Measurements from ENCODE around the gene CENPT. TPM values are rescaled to one million over a fixed set of nuclear protein-coding genes. Genes with fewer than 3 reads are reported as not detected.
A peak's percentile ranks its signal among the peaks of the same experiment; 100 is the strongest.
"Not testable (repeated sequence)": the region's sequence is repeated elsewhere in the genome, so short reads cannot be mapped to it uniquely, and the experiment has no call there.

The CENPT gene
- total RNA-seq, 2 experiments from 2014 or later, result 43.7 to 45.8 TPM

DNA sequence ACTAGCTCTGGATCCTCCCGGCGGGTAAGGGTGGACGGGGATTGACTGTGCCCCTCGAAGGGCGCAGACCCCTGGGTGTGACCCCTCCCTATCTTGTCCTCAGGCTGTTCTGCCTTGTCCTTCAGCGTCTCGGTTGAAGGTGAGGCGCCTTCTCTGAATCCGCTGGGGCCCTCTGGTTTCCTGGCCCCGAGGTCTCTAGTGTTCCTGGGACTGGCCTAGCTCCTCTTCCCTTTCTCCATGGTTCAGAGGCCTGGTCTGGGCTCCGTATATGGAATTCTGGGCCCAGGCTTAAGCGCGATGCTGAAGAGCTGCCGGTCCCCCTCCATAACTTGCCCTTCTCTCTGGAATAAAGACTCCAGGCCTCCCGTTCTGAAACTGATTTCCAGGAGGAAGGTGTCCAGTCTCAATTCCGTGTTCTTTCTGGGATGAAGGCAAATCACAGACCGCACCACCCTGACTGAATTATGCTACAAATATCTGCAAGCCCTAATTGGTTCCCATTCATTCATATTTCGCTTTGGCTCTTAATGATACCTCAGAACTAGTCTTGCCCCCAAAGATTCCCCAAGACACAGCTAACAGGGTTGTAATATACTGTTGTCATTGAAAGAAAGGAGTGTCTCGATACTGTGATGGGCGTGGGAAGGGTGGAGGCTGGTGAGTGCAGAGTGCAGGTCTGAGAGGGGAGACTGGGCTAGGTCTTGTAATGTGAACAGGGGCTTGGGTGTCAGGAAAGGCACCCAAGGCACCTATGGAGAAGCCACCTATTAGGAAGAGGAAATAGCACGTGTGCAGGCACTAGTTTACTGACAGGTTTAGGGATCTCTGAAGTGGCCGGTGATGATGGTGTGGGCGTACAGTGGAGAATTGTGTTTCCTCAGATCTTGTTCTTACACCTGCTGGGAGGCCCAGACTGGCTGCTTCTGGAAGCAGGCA, 26.2 kb upstream of the CENPT start:
- peak overlapping the region; percentile 87 for H3K27ac Mint-ChIP-seq
- intact Hi-C loops (cut with micrococcal nuclease), result loop anchor here (2.0 kb wide), 1 partner anchor 55 kb away; no protein-coding TSS in a partner anchor
- CTCF ChIA-PET, result interaction anchor here (0.6 to 1.8 kb wide), 10 partner anchors 8 to 397 kb away, joined by 3 to 12 read pairs (median 4); partner anchors contain the start of genes NRN1L and PSMB10
- no peaks in the 10 kb centered on the region for H3K27me3 Mint-ChIP-seq (ENCODE audit: low read depth)
- H3K4me3 Mint-ChIP-seq, result peak overlapping the region; percentile 92
- H3K4me1 Mint-ChIP-seq (ENCODE audit: low read depth), result peaks cover 27% of the 10 kb centered on the region
- peak; percentile 42 for DNase-seq
- H3K9me3 Mint-ChIP-seq, result no peaks in the 10 kb centered on the region
- H3K36me3 Mint-ChIP-seq (ENCODE audit: low read depth), result peaks cover 4% of the 10 kb centered on the region

GRCh38 chr16:67872631-67873434, 25.3 kb upstream of the CENPT start, which contains the start of gene EDC4:
Gene EDC4 (plus strand): TSS chr16:67873052. CDS start chr16:67873262, 210 bp downstream.
- Mint-ChIP-seq H3K4me3 (peak within 1 kb of the TSS; percentile 92), H3K27me3 (ENCODE audit: low read depth) (no peaks in the 10 kb centered on the region), H3K36me3 (ENCODE audit: low read depth) (peaks cover 4% of the 10 kb centered on the region), H3K9me3 (no peaks in the 10 kb centered on the region), H3K4me1 (ENCODE audit: low read depth) (peaks cover 27% of the 10 kb centered on the region), H3K27ac (peak within 1 kb of the TSS; percentile 87)
- intact Hi-C loops (cut with micrococcal nuclease), result loop anchor here (1.0 kb wide), 1 partner anchor 27 kb away; the partner anchor contains the start of gene NUTF2
- CTCF ChIA-PET, result interaction anchor here (0.6 to 1.8 kb wide), 8 partner anchors 9 to 352 kb away, joined by 3 to 12 read pairs (median 5); partner anchors contain the start of genes NRN1L and PSMB10
- DNase-seq, result peak; percentile 86

- intact Hi-C loops (cut with micrococcal nuclease), result loop anchor here (1.0 kb wide), 1 partner anchor 26 kb away; the partner anchor contains the start of gene NUTF2
Observed at GRCh38 chr16:67872131-67872630, 24.7 kb upstream of the CENPT start.

GRCh38 chr16:67871256-67871655, 23.8 kb upstream of the CENPT start:
- Mint-ChIP-seq H3K27ac (peak overlapping the region; percentile 74), H3K4me3 (no peak overlapping the region), H3K36me3 (ENCODE audit: low read depth) (peaks cover 8% of the 10 kb centered on the region), H3K27me3 (ENCODE audit: low read depth) (no peaks in the 10 kb centered on the region), H3K4me1 (ENCODE audit: low read depth) (peaks cover 27% of the 10 kb centered on the region), H3K9me3 (no peaks in the 10 kb centered on the region)
- intact Hi-C loops (cut with micrococcal nuclease), result no loop called here
- no peak for DNase-seq
- CTCF ChIA-PET, result interaction anchor here (0.8 to 1.6 kb wide), 5 partner anchors 8 to 70 kb away, joined by 4 to 8 read pairs (median 5); partner anchors contain the start of gene NRN1L

More at GRCh38 chr16:67872131-67872630, 24.7 kb upstream of the CENPT start:
- CTCF ChIA-PET, result interaction anchor here (0.8 to 1.6 kb wide), 5 partner anchors 9 to 69 kb away, joined by 4 to 8 read pairs (median 5); partner anchors contain the start of gene NRN1L
- no peaks in the 10 kb centered on the region for H3K9me3 Mint-ChIP-seq
- no peaks in the 10 kb centered on the region for H3K27me3 Mint-ChIP-seq (ENCODE audit: low read depth)
- peaks cover 27% of the 10 kb centered on the region for H3K4me1 Mint-ChIP-seq (ENCODE audit: low read depth)
- peak overlapping the region; percentile 81 for H3K27ac Mint-ChIP-seq
- DNase-seq, result no peak
- H3K36me3 Mint-ChIP-seq (ENCODE audit: low read depth), result peaks cover 3% of the 10 kb centered on the region
- H3K4me3 Mint-ChIP-seq, result peak overlapping the region; percentile 92

GRCh38 chr16:67869653-67870052, 22.2 kb upstream of the CENPT start:
- Mint-ChIP-seq H3K9me3 (no peaks in the 10 kb centered on the region), H3K4me3 (no peak overlapping the region), H3K36me3 (ENCODE audit: low read depth) (peaks cover 13% of the 10 kb centered on the region), H3K4me1 (ENCODE audit: low read depth) (peaks cover 14% of the 10 kb centered on the region), H3K27me3 (ENCODE audit: low read depth) (no peaks in the 10 kb centered on the region), H3K27ac (peak overlapping the region; percentile 18)
- CTCF ChIA-PET, result interaction anchor here (0.6 to 1.2 kb wide), 3 partner anchors 14 to 54 kb away, joined by 3 to 5 read pairs (median 3); no protein-coding TSS in a partner anchor
- DNase-seq, result no peak
- intact Hi-C loops (cut with micrococcal nuclease), result no loop called here

DNA sequence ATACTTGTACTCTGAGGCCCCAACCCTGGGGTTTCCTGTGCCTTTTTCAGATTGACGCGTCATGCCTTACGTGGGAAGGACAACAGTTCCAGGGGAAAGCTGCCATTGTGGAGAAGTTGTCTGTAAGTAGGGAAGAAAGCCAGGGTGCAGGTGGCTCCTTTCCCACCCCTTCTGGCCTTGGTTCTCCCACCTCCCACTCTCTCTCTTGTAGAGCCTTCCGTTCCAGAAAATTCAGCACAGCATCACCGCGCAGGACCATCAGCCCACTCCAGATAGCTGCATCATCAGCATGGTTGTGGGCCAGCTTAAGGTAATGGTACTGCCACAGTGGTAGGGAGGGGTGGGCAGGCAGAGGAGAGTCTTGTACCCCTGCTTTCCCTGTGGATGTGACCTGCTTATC, 20.8 kb upstream of the CENPT start:
- intact Hi-C loops (cut with micrococcal nuclease), result no loop called here
- H3K27ac Mint-ChIP-seq, result no peak overlapping the region
- no peaks in the 10 kb centered on the region for H3K27me3 Mint-ChIP-seq (ENCODE audit: low read depth)
- H3K36me3 Mint-ChIP-seq (ENCODE audit: low read depth), result peaks cover 13% of the 10 kb centered on the region
- H3K4me3 Mint-ChIP-seq, result no peak overlapping the region
- CTCF ChIA-PET, result interaction anchor here (0.9 to 2.6 kb wide), 2 partner anchors 15 to 51 kb away, joined by 3 to 6 read pairs; no protein-coding TSS in a partner anchor
- H3K9me3 Mint-ChIP-seq, result no peaks in the 10 kb centered on the region
- peaks cover 4% of the 10 kb centered on the region for H3K4me1 Mint-ChIP-seq (ENCODE audit: low read depth)
- DNase-seq, result no peak

GRCh38 chr16:67865318-67865717, 17.8 kb upstream of the CENPT start:
- H3K27ac Mint-ChIP-seq, result no peak overlapping the region
- peaks cover 7% of the 10 kb centered on the region for H3K4me1 Mint-ChIP-seq (ENCODE audit: low read depth)
- H3K9me3 Mint-ChIP-seq, result no peaks in the 10 kb centered on the region
- H3K4me3 Mint-ChIP-seq, result no peak overlapping the region
- intact Hi-C loops (cut with micrococcal nuclease), result loop anchor here (1.0 to 2.0 kb wide), 2 partner anchors 19 to 49 kb away; partner anchors contain the start of genes CENPT and NUTF2
- H3K27me3 Mint-ChIP-seq (ENCODE audit: low read depth), result no peaks in the 10 kb centered on the region
- DNase-seq, result peak; percentile 39
- CTCF ChIA-PET, result interaction anchor here (0.6 to 1.7 kb wide), 6 partner anchors 16 to 374 kb away, joined by 4 to 6 read pairs (median 5); no protein-coding TSS in a partner anchor
- peaks cover 14% of the 10 kb centered on the region for H3K36me3 Mint-ChIP-seq (ENCODE audit: low read depth)

DNA sequence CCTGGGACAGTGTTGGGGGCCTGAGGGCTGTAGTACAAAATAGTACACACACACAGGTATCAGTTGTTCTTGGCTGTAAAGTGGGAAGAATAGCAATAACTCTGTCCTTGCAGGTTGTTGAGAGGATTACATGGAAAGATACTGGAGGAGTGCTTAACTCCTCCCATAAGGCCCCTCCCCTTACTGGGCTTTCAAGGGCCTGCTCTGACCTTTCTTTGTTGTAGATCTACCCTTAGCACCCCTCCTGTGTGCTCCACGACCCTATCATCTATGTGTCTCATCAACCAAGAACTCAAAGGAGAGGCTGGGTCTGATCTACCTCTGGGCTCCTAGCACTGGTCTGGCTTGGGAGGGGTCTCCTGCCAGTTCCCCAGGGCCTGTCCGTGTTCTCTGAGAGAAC, 17.1 kb upstream of the CENPT start:
- no peaks in the 10 kb centered on the region for H3K9me3 Mint-ChIP-seq
- peaks cover 14% of the 10 kb centered on the region for H3K36me3 Mint-ChIP-seq (ENCODE audit: low read depth)
- DNase-seq, result no peak
- intact Hi-C loops (cut with micrococcal nuclease), result loop anchor here (2.0 kb wide), 1 partner anchor 18 kb away; the partner anchor contains the start of genes CENPT and NUTF2
- CTCF ChIA-PET, result interaction anchor here (0.6 to 1.4 kb wide), 4 partner anchors 15 to 373 kb away, joined by 3 to 6 read pairs (median 4); no protein-coding TSS in a partner anchor
- H3K4me3 Mint-ChIP-seq, result no peak overlapping the region
- peaks cover 7% of the 10 kb centered on the region for H3K4me1 Mint-ChIP-seq (ENCODE audit: low read depth)
- H3K27me3 Mint-ChIP-seq (ENCODE audit: low read depth), result no peaks in the 10 kb centered on the region
- H3K27ac Mint-ChIP-seq, result no peak overlapping the region

- DNase-seq; H3K27me3 Mint-ChIP-seq (ENCODE audit: low read depth); H3K9me3 Mint-ChIP-seq; H3K4me3 Mint-ChIP-seq; H3K27ac Mint-ChIP-seq; H3K4me1 Mint-ChIP-seq (ENCODE audit: low read depth): not testable (repeated sequence)
- peaks cover 14% of the 10 kb centered on the region for H3K36me3 Mint-ChIP-seq (ENCODE audit: low read depth)
- intact Hi-C loops (cut with micrococcal nuclease), result loop anchor here (2.0 kb wide), 1 partner anchor 17 kb away; the partner anchor contains the start of genes CENPT and NUTF2
- CTCF ChIA-PET, result interaction anchor here (0.6 to 2.6 kb wide), 4 partner anchors 7 to 47 kb away, joined by 3 to 8 read pairs (median 4); no protein-coding TSS in a partner anchor
Observed at GRCh38 chr16:67864044-67864443, 16.6 kb upstream of the CENPT start.

DNA sequence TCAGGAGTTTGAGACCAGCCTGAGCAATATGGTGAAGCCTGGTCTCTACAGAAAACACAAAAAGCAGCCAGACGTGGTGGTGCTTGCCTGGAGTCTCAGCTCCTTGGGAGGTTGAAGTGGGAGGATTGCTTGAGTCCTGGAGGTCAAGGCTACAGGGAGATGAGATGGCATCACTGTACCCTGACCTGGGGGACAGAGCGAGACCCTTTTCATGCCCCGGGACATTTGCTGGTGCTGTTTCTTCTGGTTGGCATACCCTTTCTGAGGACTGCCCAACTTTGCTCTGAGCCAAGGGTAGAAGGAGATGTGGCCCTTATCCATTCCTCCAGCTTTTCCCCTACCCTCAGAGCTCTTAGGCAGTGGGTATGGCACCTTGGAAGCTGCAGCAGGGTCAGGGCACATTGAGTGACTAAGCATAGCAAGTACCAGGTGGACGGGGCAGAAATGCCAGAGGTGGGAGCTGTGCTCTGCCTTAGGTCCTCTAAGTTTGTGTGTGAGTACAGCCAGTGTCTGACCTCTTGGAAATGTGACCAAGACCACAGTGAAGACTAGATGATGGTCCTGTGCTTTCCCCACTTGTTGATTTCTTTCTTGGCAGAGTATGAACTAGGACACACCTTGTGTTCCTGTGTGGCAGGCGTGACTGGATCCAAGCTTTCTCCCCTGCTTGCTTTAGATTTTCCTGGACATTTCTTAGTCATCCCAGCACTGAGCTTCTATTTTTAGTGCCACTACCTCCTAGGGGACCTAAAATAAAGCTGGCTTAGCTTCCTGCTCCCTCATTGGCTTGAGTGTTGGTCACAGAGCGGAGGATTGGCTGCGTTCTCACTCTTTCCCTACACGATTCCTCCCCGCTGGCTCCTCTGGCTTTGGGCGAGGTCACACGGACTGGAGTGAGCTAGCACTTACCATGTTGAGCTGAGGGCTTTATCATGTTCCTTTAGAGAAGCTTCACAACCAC, 15.4 kb upstream of the CENPT start:
- CTCF ChIA-PET, result interaction anchor here (0.6 to 2.6 kb wide), 7 partner anchors 9 to 103 kb away, joined by 3 to 11 read pairs (median 5); partner anchors contain the start of gene NRN1L

More for the DNA sequence above, 15.4 kb upstream of the CENPT start:
- H3K9me3 Mint-ChIP-seq, result no peaks in the 10 kb centered on the region
- no peak overlapping the region for H3K27ac Mint-ChIP-seq
- H3K4me3 Mint-ChIP-seq, result no peak overlapping the region
- H3K27me3 Mint-ChIP-seq (ENCODE audit: low read depth), result no peaks in the 10 kb centered on the region
- intact Hi-C loops (cut with micrococcal nuclease), result no loop called here
- no peak for DNase-seq
- H3K36me3 Mint-ChIP-seq (ENCODE audit: low read depth), result peaks cover 13% of the 10 kb centered on the region
- peaks cover 12% of the 10 kb centered on the region for H3K4me1 Mint-ChIP-seq (ENCODE audit: low read depth)
